GM12892 (cell line): ENCODE results near the gene SHISA7.
"Not testable (repeated sequence)": the region's sequence is repeated elsewhere in the genome, so short reads cannot be mapped to it uniquely, and the experiment has no call there.

Experiments used
- DNase-seq: peaks from one replicate; pipeline ENCODE4 v3.0.0; 2011; ENCODE audit not compliant: insufficient read length
- FAIRE-seq: peaks from 2 replicates; lab custom pipeline; 2011; peaks lifted over from hg19 to GRCh38; lab: Jason Lieb, UNC
- POLR2A ChIP-seq: IDR thresholded peaks from 2 replicates; pipeline ENCODE4 v1.6.1; 2011; ENCODE audit warnings: low read depth, low read length, control low read depth
- POLR2AphosphoS5 ChIP-seq: IDR thresholded peaks from 2 replicates; pipeline ENCODE4 v1.6.1; 2011; ENCODE audit warnings: low read depth, low read length, control low read depth
- TAF1 ChIP-seq: IDR thresholded peaks from 2 replicates; pipeline ENCODE4 v1.6.1; 2011; ENCODE audit warnings: low read depth, mild to moderate bottlenecking, control low read depth, low read length, borderline replicate concordance

The SHISA7 gene

DNA sequence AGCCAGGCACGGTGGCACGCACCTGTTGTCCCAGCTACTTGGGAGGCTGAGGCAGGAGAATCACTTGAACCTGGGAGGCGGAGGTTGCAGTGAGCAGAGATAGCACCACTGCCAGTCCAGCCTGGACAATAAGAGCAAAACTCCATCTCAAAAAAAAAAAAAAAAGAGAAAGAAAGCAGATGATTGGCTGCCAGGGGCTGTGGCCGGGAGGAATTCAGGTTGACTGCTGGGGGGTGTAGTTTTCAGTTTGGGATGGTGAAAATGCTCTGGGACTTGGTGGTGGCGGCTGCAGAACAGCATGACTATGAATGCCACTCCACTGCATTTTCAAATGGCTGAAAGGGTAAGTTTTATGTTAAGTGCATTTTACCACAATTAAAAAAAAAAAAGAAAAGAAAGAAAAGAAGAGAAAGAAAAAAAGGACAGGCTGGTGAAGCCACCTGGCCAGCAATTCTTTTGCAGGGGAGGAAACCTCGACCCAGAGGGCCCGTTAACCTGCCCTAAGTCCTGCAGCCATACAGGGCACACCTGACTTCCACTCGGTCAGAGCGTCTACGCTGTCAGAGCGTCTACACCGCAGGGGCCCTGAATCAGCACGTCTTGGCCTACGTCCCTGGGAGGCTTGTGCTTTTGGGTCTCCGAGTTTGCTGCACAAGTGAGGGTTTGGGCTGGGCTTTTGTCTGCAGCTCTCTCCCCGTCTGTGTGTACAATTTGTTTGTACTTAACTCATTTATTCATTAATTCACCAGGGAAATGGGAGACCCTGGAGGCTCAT, 14.8 kb upstream of the SHISA7 start:
- no peak for TF ChIP-seq POLR2A
- TF ChIP-seq POLR2AphosphoS5, result no peak
- no peak for TF ChIP-seq TAF1
- DNase-seq (no peak), FAIRE-seq (no peak)

DNA sequence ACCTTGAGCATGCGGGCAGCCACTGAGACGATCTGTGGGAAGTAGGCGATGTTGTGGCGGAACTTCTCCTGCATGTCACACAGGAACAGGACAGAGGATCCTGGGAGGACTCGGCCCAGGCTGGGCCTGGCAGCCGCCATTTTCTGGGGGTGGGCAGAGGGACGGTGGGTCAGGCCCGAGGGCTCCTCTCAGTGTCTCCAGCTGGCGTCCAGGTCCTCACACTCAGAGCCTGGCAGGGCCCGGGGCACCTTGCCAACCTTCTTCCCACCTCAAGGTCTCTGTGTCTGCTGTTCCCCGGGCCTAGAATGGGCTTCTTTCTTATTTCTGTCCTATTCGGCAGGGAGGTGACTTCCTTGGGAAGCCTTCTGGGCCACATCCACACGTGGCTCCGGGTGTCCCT, 13.2 kb upstream of the SHISA7 start:
- TF ChIP-seq POLR2A (no peak), TAF1 (no peak), POLR2AphosphoS5 (no peak)
- FAIRE-seq (no peak), DNase-seq (no peak)

DNA sequence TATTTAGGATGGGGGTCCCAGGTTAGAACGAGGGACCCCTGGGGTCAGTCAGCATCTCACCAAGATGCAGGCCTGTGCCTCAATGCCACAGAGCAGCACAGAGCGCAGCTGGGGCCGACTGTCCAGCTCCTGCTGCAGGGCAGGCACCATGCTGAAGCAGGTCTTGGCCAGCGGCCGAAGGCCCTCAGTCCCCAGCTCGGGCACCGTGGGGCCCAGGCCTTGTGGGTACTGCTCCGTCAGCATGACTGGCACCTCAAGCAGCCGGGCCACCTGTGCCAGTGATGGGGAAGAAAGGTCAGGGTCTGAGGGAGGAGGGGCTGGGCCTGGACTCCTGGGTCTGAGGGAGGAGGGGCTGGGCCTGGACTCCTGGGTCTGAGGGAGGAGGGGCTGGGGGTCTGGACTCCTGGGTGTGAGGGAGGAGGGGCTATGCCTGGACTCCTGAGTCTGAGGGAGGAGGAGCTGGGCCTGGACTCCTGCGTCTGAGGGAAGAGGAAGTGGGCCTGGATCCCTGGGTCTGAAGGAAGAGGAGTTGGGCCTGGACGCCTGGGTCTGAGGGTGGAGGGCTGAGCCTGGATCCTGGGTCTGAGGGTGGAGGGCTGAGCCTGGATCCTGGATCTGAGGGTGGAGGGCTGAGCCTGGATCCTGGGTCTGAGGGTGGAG, 12.6 kb upstream of the SHISA7 start:
- DNase-seq (no peak), FAIRE-seq (no peak)
- TF ChIP-seq POLR2A, result no peak
- no peak for TF ChIP-seq POLR2AphosphoS5
- TF ChIP-seq TAF1, result no peak

DNA sequence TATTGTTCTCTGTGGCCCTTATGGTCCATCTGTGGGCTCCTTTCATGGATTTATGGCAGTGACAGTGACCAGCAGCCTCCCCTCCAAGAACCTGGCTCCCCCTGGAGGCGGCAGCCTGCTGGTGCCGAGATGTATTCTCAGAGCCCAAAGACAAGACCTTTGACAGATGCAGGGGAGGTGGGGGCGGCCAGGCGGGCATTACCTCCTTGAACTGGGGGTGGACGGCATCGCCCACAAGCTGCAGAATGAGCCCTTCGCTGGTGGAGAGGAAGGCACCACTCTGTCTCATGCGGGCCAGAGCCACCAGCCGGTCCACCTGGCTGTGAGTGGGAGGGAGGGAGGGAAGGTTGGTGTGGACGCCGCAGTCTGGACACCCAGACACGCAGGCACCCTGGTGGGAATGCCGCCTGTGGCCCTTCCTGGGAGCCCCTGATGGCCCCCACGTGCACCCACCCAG, 11.7 kb upstream of the SHISA7 start:
- TF ChIP-seq POLR2AphosphoS5 (no peak), POLR2A (no peak), TAF1 (no peak)
- FAIRE-seq (no peak), DNase-seq (no peak)

DNA sequence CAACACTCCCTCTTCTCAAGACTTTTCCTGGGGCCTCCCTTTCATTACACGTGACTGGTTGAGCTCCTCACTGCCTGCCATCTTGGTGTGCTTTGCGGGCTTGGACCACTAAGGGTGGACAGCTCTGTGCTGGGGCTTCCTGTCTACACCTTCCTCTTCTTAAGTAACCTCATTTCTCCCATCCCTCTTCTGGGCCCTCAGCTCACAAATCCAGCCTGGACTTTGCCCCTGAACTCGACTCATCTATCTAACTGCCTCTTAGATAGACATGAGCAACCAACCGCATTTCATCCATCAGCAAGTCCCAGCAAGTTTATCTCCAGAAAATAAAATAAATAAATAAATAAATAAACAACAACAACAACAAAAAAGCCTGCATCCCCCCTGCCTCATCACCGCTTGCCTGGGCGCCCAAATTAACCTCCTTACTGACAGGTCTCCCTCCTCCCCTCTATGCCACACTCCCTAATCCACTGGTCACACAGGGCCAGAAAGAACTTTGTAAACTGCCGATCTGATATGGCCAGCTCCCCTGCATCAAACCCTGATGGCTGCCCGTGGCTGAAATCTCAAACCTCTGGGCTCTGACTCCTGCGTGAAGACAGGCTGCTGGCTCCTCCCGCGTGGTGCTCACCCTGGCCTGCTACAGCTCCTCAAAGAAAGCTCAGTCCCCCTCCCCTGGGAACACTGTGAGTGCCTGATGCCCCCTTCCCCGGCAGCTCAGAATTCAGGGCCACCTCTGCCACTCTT, 10.6 kb upstream of the SHISA7 start:
- no peak for FAIRE-seq
- no peak for DNase-seq
- TF ChIP-seq POLR2AphosphoS5 (no peak), TAF1 (no peak), POLR2A (no peak)

DNA sequence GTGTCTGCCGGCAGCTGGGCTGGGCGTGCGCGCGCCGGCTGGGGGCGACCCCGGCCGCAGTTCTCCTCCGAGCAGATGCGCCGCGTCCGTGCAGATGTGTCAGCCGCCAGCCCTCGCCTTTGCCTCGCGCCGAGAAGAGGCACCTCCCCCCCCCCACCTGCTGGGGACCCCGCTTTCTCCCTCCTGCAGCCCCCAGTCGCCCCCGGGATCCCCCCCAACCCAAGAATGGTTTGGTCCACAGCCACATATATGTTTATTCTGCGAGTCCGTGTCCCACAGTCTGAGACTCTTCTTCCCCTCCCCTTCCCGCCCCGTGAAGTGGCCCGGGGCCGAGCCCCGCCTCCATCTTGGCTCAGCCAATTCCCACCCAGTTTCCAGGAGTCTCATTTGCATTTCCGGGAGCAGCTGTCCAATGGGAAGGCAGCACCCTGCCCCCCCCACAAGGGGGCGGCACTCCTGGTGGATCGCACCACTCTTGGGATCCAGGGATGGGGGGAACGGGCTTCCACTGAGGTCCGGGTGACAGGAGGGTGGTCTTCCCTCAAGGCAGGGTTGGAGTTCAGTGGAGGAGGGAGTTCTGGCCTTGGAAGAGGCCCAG, 9.7 kb upstream of the SHISA7 start:
- TF ChIP-seq TAF1, result no peak
- no peak for TF ChIP-seq POLR2A
- no peak for TF ChIP-seq POLR2AphosphoS5
- no peak for FAIRE-seq
- DNase-seq, result no peak

DNA sequence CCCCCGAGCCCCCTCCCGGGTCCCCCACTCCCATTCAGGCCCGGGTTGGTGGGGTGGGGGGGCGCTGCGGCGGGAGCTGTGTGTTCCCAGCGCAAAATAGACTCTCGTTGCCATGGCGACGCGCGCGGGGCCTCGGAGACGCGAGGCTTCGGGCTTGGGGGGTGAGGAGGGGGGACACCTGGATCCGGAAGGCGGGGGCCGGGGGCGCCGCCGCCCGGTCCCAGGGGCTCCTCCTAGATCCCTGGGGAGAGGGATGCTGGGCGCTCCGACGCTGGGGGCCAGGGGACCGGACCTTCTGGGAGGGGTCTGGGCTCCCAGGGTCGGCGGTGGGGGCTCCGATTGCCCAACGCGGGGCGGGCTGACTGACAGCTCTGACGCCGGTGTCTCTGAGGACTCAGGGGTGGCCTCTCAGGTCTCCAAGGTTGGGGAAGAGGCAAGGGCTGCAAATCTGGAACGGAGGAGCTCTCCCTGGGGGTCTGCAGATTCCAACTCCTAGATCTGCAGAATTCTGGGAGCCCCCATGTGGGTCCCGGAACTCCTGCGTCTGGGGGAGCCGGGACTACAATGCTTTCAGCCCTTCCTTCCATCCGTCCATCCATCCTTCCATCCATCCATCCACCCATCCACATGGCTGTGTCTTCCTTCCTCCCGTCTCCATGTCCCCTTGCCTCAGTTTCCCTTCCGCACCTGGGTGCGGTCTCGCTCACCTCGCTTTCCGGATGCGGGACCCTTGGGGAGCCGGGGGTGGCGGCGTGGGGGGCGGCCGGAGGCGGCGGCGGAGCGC, 9.1 kb upstream of the SHISA7 start:
- DNase-seq (no peak), FAIRE-seq (no peak)
- TF ChIP-seq POLR2AphosphoS5 (no peak), POLR2A (no peak), TAF1 (no peak)

DNA sequence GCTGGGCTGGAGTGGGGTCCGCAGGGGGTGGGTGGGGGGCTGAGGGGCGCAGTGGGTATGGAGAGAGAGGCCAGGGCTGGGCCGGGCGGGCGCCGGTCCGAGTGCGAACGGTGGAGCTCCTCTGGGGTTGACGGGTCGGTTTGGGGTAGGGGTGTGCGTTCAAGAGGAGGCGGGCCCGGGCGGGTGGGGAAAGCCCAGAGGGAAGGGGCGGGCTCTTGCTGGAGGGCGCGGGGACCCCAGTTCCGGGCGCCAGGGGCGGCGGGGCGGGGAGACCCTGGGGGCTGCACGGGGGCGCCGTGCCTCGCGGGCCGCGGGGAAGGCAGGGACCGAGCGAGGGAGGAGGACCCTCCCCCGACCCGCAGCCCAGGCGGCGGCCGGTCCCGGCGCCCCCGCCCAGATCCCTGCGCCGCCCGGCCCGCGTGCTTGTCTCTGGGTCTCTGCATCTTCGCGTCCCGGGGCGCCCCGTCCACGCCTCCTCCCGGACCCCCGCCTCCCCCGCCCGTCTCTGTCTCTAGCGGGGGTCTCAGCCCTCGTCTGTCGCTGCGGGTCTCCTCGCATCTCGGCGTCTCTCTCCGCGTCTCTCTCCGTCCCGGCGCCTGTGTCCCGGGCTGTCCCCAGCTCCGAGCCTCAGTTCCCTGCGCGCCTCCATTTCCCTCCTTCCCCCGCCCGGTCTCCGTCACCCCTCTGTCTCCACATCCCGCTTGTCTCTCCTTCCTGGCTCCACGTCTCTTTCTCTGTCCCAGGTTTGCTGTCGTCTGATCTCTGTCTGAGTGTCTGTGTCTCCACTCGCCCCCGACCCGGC, 8.3 kb upstream of the SHISA7 start:
- no peak for FAIRE-seq
- DNase-seq, result no peak
- TF ChIP-seq TAF1, result no peak
- no peak for TF ChIP-seq POLR2A
- no peak for TF ChIP-seq POLR2AphosphoS5

DNA sequence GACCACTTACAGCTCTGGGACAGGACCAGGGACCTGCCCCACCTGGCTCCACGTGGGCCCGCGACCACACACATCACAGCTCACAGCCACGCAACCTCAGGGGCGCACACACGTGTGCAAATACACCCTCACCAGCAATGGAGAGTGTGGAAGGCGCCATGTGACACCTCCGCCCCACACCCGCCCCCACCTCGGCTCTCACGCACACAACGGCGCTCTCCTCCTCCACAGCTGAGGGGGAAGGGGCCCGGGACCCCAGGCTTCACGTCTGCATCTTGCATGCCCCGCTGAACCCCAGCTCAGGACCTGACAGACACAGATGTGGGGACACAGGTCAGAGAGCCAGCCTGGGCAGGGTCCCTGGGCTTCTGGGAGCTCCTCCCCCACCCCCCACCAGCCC, 6.4 kb upstream of the SHISA7 start:
- TF ChIP-seq TAF1 (no peak), POLR2A (no peak), POLR2AphosphoS5 (no peak)
- no peak for DNase-seq
- FAIRE-seq, result no peak

DNA sequence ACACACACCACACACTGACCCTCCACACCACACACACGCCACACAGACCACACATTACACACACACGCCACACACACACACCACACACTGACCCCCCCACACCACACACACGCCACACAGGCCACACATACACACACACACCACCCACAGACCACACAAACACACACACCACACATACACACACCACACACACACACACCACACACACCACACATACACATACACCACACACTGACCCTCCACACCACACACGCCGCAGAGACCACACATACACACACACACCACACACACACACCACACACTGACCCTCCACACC, 5.0 kb upstream of the SHISA7 start:
- DNase-seq, FAIRE-seq: not testable (repeated sequence)
